Ureter (tissue), 1 donor: ENCODE data around the gene IL2RA. TPM values are rescaled to one million over a fixed set of nuclear protein-coding genes. Genes with fewer than 3 reads are reported as not detected.
A peak's percentile ranks its signal among the peaks of the same experiment; 100 is the strongest.
"Not testable (repeated sequence)": the region's sequence is repeated elsewhere in the genome, so short reads cannot be mapped to it uniquely, and the experiment has no call there.

Experiments used
- DNase-seq: peaks from one replicate; pipeline ENCODE4 v3.0.0-alpha.2; 2020; ENCODE audit warnings: low spot score
- total RNA-seq: library from RNA; stranded (reverse); gene quantifications from one replicate; pipeline ENCODE4 v1.2.4, GENCODE V29; 2023
- donor health status: DM: yes; HTN: yes; CAD: no.

Gene IL2RA
- total RNA-seq, 1 donor from 2014 or later, result 2.2 TPM

- DNase-seq, result no peak
Measured at GRCh38 chr10:6058682-6059475, 3.3 kb downstream of the IL2RA start.

- no peak for DNase-seq
Measured at GRCh38 chr10:6056411-6057135, 5.6 kb downstream of the IL2RA start.

GRCh38 chr10:6055929-6056328 is 6.2 kb downstream of the IL2RA start:
- no peak for DNase-seq

GRCh38 chr10:6054884-6055283 is 7.3 kb downstream of the IL2RA start:
- DNase-seq, result peak; percentile 37

GRCh38 chr10:6053816-6054631 is 8.1 kb downstream of the IL2RA start:
- DNase-seq, result peak; percentile 48

GRCh38 chr10:6053303-6053702 is 8.9 kb downstream of the IL2RA start:
- DNase-seq, result no peak

GRCh38 chr10:6052247-6053221 is 9.6 kb downstream of the IL2RA start:
- DNase-seq, result peak; percentile 41

GRCh38 chr10:6050801-6051445 is 11.2 kb downstream of the IL2RA start:
- DNase-seq, result peak; percentile 79

GRCh38 chr10:6049031-6049400 is 13.2 kb downstream of the IL2RA start:
- peak; percentile 15 for DNase-seq

GRCh38 chr10:6048281-6049030 is 13.7 kb downstream of the IL2RA start:
- peak; percentile 26 for DNase-seq

- DNase-seq, result peak; percentile 27
Measured at GRCh38 chr10:6047847-6048246, 14.3 kb downstream of the IL2RA start.

- peak; percentile 34 for DNase-seq
Measured at GRCh38 chr10:6046773-6047611, 15.2 kb downstream of the IL2RA start.

- DNase-seq, result no peak
Measured at GRCh38 chr10:6045878-6046772, 16.0 kb downstream of the IL2RA start.

- peak; percentile 26 for DNase-seq
Measured at GRCh38 chr10:6045314-6045848, 16.8 kb downstream of the IL2RA start.

GRCh38 chr10:6044751-6045313 is 17.3 kb downstream of the IL2RA start:
- DNase-seq, result no peak

- no peak for DNase-seq
Measured at GRCh38 chr10:6044060-6044459, 18.1 kb downstream of the IL2RA start.

GRCh38 chr10:6043377-6043776 is 18.8 kb downstream of the IL2RA start:
- DNase-seq, result not testable (repeated sequence)
